NCI-H128 (cell line): ENCODE results near the gene ITPK1.

Experiments
- DNase-seq: peaks from one replicate; lab custom pipeline; 2025; ENCODE audit not compliant: unreplicated experiment; lab: John Stamatoyannopoulos, UW

ITPK1 gene

GRCh38 chr14:92994942-92995341 lies 120.8 kb downstream of the ITPK1 start:
- DNase-seq, result no peak

- no peak for DNase-seq
These were observed 121.5 kb downstream of the ITPK1 start for GRCh38 chr14:92994131-92994676.

GRCh38 chr14:92993302-92993701 lies 122.4 kb downstream of the ITPK1 start:
- no peak for DNase-seq

GRCh38 chr14:92991536-92991935 lies 124.2 kb downstream of the ITPK1 start:
- no peak for DNase-seq

GRCh38 chr14:92990456-92991430 lies 125.0 kb downstream of the ITPK1 start:
- no peak for DNase-seq

- no peak for DNase-seq
These were observed 126.7 kb downstream of the ITPK1 start for GRCh38 chr14:92988786-92989755.

GRCh38 chr14:92987713-92988510 lies 127.8 kb downstream of the ITPK1 start:
- DNase-seq, result no peak

- no peak for DNase-seq
These were observed 128.6 kb downstream of the ITPK1 start for GRCh38 chr14:92987148-92987570.

- DNase-seq, result no peak
These were observed 129.2 kb downstream of the ITPK1 start for GRCh38 chr14:92986254-92987147.

- no peak for DNase-seq
These were observed 130.2 kb downstream of the ITPK1 start for GRCh38 chr14:92985521-92985920.

GRCh38 chr14:92984896-92985295 lies 130.8 kb downstream of the ITPK1 start:
- DNase-seq, result no peak

- DNase-seq, result no peak
These were observed 131.5 kb downstream of the ITPK1 start for GRCh38 chr14:92984082-92984788.

GRCh38 chr14:92982956-92983355 lies 132.8 kb downstream of the ITPK1 start:
- DNase-seq, result no peak

- DNase-seq, result no peak
These were observed 134.0 kb downstream of the ITPK1 start for GRCh38 chr14:92981726-92982125.

- DNase-seq, result no peak
These were observed 134.9 kb downstream of the ITPK1 start for GRCh38 chr14:92980866-92981265.

- no peak for DNase-seq
These were observed 137.3 kb downstream of the ITPK1 start for GRCh38 chr14:92978229-92979021.

- no peak for DNase-seq
These were observed 139.5 kb downstream of the ITPK1 start for GRCh38 chr14:92976268-92976667.
